ENCODE results near the gene MRM1.

The MRM1 gene, protein sequence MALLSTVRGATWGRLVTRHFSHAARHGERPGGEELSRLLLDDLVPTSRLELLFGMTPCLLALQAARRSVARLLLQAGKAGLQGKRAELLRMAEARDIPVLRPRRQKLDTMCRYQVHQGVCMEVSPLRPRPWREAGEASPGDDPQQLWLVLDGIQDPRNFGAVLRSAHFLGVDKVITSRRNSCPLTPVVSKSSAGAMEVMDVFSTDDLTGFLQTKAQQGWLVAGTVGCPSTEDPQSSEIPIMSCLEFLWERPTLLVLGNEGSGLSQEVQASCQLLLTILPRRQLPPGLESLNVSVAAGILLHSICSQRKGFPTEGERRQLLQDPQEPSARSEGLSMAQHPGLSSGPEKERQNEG

DNA sequence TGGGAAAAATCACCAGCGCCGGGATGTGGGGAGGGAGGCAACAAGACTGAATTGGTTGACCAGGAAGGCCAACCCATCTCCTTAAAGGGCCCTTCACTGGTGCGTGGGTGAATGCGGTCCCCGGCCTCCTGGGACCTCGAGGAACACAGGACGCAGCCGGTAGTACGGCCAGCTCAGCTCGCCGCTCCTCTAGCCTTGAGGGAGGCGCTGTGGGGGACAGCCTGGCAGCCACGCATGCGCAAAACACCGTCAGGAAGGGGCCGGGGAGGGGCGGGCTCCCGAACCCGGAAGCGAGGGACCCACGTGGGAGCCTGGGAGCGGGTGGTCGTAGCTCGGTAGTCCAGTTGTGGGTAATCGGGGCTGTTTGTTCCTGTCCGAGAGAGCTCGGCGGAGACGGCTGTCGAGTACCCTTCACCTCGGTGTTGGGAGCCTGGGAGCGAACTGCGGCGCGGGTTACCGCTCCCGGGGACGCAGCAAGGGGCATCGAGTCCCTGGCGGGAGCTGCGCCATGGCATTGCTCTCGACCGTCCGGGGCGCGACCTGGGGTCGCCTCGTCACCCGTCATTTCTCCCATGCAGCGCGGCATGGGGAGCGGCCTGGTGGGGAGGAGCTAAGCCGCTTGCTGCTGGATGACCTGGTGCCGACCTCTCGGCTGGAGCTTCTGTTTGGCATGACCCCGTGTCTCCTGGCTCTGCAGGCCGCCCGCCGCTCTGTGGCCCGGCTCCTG, at the start of gene MRM1:
Gene MRM1 (plus strand): TSS at position 281 of the 727 bp plus-strand sequence. CDS start 228 bp downstream, at position 509.
- ATAC-seq = peak; percentile 89
- peak within 1 kb of the TSS; percentile 95 for H3K27ac Mint-ChIP-seq
- H3K9me3 Mint-ChIP-seq = no peaks in the 10 kb centered on the region
- H3K4me3 Mint-ChIP-seq = peak within 1 kb of the TSS; percentile 83
- peaks cover 52% of the 10 kb centered on the region for H3K4me1 Mint-ChIP-seq
- H3K36me3 Mint-ChIP-seq = peaks cover 30% of the 10 kb centered on the region
- DNase-seq (ENCODE audit: low spot score in 2 of 2) = peak; percentile 78 to 94

DNA sequence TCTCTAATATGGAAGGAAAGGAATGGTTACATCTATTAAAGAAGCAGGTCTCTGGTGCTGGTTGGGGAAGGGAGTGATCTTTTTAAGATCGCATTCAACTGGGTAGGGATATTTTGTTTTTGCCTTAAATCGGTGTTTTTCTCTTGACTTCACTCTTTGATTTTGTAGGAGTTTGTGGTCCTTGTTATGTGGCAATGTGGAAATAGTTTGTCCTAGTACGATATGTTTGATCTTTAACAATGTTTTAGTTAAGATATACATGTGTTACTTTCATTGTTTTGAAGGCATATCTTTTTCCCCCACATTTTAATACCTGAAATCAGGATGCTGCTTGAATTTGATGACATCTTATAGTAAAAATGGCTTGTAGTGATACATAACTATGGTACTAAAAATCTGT, 47.9 kb upstream of the MRM1 start:
- H3K4me1 Mint-ChIP-seq = peaks cover 37% of the 10 kb centered on the region
- no peak for DNase-seq (ENCODE audit: low spot score in 2 of 2)
- no peak overlapping the region for H3K4me3 Mint-ChIP-seq
- no peak for ATAC-seq
- peaks cover 100% of the 10 kb centered on the region for H3K36me3 Mint-ChIP-seq
- no peak overlapping the region for H3K27ac Mint-ChIP-seq
- H3K9me3 Mint-ChIP-seq = no peaks in the 10 kb centered on the region

DNA sequence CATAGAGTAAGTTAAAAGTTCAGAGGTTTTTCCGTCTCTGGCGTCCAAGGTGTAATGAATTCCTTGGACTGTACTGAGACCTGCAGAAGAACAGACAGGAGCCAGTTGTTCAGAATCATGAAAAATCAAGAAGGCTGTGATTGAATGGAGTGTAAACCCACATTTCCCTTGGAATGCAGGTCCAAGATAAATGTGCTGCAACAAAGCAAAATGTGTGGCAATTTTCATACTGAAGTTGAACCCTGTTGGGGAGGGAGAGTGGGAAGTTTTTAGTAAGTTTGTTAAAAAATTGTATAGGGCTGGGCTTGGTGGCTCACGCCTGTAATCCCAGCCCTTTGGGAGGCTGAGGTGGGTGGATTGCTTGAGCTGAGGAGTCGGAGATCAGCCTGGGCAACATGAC, 35.3 kb upstream of the MRM1 start:
- DNase-seq (ENCODE audit: low spot score in 2 of 2) = no peak
- Mint-ChIP-seq H3K9me3 (no peaks in the 10 kb centered on the region), H3K27ac (no peak overlapping the region), H3K36me3 (peaks cover 100% of the 10 kb centered on the region), H3K4me1 (peaks cover 12% of the 10 kb centered on the region), H3K4me3 (no peak overlapping the region)
- ATAC-seq = no peak

DNA sequence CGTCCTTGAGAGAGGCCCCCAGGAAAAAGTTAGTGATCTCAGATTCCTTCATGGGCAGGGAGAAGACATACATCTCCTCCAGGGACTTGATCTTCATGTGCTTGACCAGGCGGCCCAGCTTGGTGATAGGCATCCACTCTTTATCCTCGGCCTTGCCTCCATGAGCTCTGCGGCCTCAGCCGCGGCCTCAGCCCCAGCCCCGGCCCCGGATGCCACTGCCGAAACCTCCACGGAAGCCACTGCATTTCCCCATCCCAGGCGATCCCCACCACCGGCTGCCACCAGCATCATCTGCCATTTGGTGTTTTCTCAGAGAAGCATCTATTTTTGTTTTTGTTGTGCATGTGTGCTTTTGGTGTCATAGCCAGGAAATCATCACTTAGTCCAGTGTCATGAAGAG, 26.4 kb upstream of the MRM1 start:
- no peak overlapping the region for H3K27ac Mint-ChIP-seq
- no peaks in the 10 kb centered on the region for H3K9me3 Mint-ChIP-seq

DNA sequence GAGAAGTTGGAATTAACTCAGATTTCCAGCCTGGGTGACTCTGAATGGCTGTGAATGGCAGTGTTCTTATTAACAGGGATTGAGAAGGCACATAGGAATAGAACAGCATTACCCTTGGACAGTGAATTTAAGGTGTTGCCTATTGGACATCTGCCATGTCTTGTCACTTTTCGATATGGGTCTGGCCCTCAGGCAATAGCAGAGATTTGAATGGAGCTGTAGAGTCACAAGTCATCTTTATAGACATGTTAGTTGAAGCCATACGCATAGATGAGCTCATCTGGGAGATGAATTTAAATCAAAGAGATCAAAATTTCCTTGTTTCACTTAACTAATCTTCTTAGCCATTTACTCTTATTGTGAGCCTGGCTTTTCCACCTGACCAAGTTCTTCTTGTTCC, 24.6 kb upstream of the MRM1 start:
- DNase-seq (ENCODE audit: low spot score in 2 of 2) = no peak

More for the DNA sequence above, 26.4 kb upstream of the MRM1 start:
- Mint-ChIP-seq H3K4me3 (no peak overlapping the region), H3K36me3 (peaks cover 96% of the 10 kb centered on the region), H3K4me1 (peaks cover 9% of the 10 kb centered on the region)
- DNase-seq (ENCODE audit: low spot score in 2 of 2) (no peak), ATAC-seq (no peak)

DNA sequence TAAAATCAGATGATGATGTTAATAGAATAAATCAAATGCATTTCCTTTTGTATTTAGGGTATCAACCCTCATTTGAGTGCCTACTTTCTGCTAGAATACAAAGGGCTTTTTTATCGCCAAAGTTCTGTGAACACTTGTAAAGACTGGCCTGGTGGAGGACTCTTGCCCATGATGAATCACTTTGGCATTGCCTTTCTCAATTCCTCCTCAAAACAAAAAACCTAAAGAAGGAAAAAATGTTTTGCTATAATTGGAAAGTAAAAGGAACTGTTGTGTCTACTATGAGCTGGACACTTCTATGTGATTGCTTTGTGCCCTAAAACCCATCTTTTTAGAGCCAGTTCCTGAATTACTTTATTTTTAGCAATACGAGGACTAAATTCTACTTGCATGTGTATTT, 22.7 kb upstream of the MRM1 start:
- DNase-seq (ENCODE audit: low spot score in 2 of 2) = no peak
- H3K4me1 Mint-ChIP-seq = peaks cover 9% of the 10 kb centered on the region
- H3K9me3 Mint-ChIP-seq = no peaks in the 10 kb centered on the region
- no peak overlapping the region for H3K27ac Mint-ChIP-seq
- no peak overlapping the region for H3K4me3 Mint-ChIP-seq
- no peak for ATAC-seq
- peaks cover 96% of the 10 kb centered on the region for H3K36me3 Mint-ChIP-seq

More for the DNA sequence above, 24.6 kb upstream of the MRM1 start:
- Mint-ChIP-seq H3K36me3 (peaks cover 96% of the 10 kb centered on the region), H3K4me3 (no peak overlapping the region), H3K9me3 (no peaks in the 10 kb centered on the region), H3K4me1 (peaks cover 9% of the 10 kb centered on the region), H3K27ac (no peak overlapping the region)
- ATAC-seq = no peak

DNA sequence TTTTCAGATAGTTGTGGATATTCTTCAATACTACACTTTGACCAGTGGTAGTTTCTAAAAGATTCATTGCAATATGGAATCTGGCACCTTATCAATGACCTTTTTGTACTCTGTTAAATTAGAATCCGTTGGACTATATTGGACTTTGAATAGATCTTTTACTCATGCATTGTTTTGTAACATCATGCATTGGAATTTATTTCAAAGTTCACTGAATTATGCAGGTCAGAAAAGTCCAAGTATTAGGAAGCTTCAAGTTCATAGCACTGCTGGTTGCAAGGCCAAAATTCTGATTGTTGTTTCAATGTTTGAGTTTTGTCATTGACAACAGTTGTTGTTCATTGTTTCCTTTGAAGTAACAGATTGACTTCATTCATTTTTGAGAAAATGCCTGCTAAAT, 17.6 kb upstream of the MRM1 start:
- Mint-ChIP-seq H3K9me3 (no peaks in the 10 kb centered on the region), H3K4me1 (no peaks in the 10 kb centered on the region), H3K36me3 (peaks cover 100% of the 10 kb centered on the region), H3K27ac (no peak overlapping the region), H3K4me3 (no peak overlapping the region)
- ATAC-seq (no peak), DNase-seq (ENCODE audit: low spot score in 2 of 2) (no peak)

DNA sequence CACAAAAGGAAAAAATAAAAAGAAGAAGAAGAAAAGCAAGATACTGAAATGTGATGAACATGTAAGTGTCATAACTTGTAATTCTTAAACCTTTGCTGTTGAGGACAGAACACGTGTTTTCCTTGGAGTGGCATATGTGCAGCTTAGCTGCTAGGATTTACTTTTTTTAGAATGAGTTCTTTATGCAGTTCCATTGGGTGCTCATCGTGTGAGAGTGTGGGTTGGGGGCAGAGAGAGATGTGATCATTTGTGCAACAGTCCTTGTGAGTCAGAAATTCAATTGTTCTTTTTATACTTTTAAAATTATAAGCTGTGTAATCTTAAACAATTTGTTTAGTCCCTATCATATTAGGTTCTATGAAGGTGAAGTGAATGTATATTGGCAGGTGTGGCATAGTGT, 15.2 kb upstream of the MRM1 start:
- H3K9me3 Mint-ChIP-seq = no peaks in the 10 kb centered on the region
- ATAC-seq (no peak), DNase-seq (ENCODE audit: low spot score in 2 of 2) (no peak)
- peaks cover 12% of the 10 kb centered on the region for H3K4me1 Mint-ChIP-seq
- no peak overlapping the region for H3K4me3 Mint-ChIP-seq
- no peak overlapping the region for H3K27ac Mint-ChIP-seq
- H3K36me3 Mint-ChIP-seq = peaks cover 91% of the 10 kb centered on the region

DNA sequence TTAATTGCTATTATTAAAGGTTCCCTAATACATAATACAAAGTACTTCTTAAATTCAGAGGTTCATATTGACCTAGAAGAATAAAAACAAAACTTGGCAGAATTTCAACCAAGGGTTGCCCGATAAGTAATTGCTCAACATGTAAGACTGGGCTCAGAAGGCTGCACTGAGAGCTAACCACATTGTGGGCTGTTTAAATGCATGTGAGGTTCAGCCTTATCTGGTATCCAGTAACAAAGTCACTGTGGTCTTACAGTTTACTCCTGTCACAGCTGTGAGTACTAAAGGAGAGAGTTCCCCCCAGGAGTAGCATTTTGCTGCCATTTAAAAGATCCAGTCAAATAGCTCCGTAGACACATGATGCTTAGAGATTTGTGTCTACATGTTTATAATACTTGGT, 11.3 kb upstream of the MRM1 start:
- no peak for DNase-seq (ENCODE audit: low spot score in 2 of 2)
- H3K4me1 Mint-ChIP-seq = peaks cover 37% of the 10 kb centered on the region
- no peaks in the 10 kb centered on the region for H3K9me3 Mint-ChIP-seq
- H3K4me3 Mint-ChIP-seq = no peak overlapping the region
- peak; percentile 61 for ATAC-seq
- peaks cover 61% of the 10 kb centered on the region for H3K36me3 Mint-ChIP-seq
- H3K27ac Mint-ChIP-seq = peak overlapping the region; percentile 53

DNA sequence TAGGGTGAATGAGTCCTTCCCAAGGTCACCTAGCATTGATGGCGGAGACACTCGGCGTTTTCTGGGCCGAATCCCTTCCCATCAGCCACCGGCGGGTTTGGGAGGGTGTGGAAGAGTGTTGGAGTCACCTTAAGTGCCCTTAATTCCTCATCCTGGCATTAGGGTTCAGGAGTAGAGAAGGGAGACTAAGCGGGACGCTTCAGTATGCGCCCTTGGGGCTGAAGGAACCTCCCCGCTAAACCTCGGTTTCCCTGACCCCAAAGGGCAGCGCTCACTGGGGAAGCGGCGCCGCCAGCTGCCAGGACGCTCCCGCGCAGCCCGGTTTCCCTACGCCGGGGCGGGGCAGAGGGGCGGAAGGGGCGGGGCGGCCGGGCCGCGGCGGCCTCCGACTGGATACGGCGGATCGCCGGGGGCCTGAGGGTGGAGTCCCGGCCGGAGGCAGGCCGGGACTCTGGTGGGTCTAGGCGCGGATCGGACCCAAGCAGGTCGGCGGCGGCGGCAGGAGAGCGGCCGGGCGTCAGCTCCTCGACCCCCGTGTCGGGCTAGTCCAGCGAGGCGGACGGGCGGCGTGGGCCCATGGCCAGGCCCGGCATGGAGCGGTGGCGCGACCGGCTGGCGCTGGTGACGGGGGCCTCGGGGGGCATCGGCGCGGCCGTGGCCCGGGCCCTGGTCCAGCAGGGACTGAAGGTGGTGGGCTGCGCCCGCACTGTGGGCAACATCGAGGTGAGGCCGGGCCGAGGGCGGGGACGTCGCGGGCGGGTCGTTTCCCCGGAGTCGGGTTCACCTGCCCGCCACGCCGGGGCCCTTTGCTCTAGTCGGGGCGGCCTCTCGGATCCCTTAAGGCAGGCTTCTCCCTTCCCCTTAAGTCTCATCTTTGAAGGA, 9.7 kb upstream of the MRM1 start, which contains the start of gene DHRS11:
Gene DHRS11 (plus strand): TSS at position 446 of the 882 bp plus-strand sequence. CDS start 131 bp downstream, at position 577.
- Mint-ChIP-seq H3K9me3 (no peaks in the 10 kb centered on the region), H3K36me3 (peaks cover 52% of the 10 kb centered on the region), H3K27ac (peak within 1 kb of the TSS; percentile 80), H3K4me1 (peaks cover 37% of the 10 kb centered on the region), H3K4me3 (peak within 1 kb of the TSS; percentile 69)
- DNase-seq (ENCODE audit: low spot score in 2 of 2) (peak; percentile 66 to 84), ATAC-seq (peak; percentile 93)

DNA sequence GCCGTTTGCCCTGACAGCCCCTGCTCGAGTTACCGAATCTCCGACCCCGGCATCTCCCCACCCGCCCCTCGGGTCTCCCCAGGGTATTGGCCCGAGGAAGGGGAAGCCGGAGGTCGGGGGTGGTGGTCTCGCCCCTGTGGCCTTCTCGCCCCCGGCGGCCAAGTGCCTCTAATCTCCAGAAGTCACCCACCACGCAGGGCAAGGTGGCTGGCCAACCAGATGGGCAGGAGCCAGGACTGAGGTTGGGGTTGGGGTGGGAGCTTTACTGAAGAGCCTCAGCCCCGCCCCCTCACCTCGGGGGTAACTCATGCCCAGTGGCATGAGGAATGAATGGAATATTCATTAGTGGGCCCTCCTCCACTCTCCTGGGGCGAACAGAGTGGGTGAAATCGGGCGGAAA, 9.1 kb upstream of the MRM1 start:
- Mint-ChIP-seq H3K9me3 (no peaks in the 10 kb centered on the region), H3K27ac (peak overlapping the region; percentile 80), H3K4me1 (peaks cover 39% of the 10 kb centered on the region), H3K36me3 (peaks cover 46% of the 10 kb centered on the region), H3K4me3 (peak overlapping the region; percentile 69)
- no peak for ATAC-seq
- DNase-seq (ENCODE audit: low spot score in 2 of 2) = no peak

DNA sequence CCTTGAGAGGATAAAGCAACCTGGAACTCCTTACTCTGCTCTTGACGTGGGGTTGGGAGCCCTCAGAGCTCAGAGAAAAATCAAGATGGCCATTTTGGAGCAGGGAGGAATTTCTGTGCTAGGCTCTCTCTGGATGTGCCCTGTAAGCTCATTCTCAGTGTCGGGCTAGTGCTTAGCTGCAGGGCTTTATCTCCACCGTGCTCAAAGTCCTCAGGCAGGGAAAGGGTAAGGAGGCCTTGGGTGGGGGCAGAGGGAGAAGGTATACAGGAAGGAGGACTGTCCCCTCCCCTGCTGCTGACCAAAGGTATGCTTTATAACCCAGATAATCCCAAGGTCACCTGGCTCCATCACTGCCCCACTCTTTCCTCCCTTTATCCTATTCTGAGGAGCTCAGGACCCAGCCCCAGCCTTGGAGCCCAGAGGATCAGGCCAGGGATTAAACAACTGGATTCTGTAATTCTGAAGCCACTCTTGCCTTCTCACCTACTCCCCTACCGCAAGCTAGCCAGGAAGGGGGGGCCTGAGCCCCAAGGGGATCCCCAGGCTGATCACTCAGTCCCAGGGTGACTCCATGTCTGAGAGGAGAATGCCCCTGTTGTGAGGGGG, 8.6 kb upstream of the MRM1 start:
- peaks cover 43% of the 10 kb centered on the region for H3K4me1 Mint-ChIP-seq
- peaks cover 41% of the 10 kb centered on the region for H3K36me3 Mint-ChIP-seq
- ATAC-seq = no peak
- H3K27ac Mint-ChIP-seq = peak overlapping the region; percentile 80
- DNase-seq (ENCODE audit: low spot score in 2 of 2) = no peak
- peak overlapping the region; percentile 69 for H3K4me3 Mint-ChIP-seq
- H3K9me3 Mint-ChIP-seq = no peaks in the 10 kb centered on the region

DNA sequence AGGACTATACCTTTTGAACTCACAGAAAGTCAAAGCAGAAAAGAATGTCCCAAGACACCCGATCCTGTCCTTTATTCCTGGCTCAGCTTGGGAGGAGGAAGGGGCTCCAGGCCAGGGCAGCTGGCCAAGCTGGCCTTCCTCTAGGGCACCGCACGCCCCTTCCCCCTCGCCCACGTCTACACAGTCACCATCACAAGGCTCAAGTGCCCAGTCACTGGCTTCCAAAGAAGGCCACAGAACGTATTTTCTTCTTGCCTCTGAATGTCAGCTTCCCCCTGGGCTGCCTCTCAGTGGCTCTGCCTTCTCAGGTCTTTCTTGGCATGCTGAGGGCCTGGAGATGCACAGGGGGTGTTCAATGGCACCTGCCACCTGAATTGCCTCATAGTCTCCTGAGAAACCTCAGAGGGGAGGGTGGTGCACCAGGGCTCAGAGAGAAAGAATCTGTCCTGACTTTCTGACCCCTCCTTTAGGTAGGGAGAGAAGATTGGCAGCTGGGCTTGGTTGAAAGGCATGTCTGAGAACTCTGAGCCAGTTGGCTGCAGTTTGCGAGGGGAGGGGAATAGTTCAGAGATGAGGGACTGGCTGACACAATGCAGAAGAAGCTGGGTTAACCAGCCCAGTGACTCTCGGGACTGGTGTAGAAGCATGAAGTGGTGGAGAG, 7.6 kb upstream of the MRM1 start:
- DNase-seq (ENCODE audit: low spot score in 2 of 2) = no peak
- ATAC-seq = no peak
- Mint-ChIP-seq H3K36me3 (peaks cover 31% of the 10 kb centered on the region), H3K9me3 (no peaks in the 10 kb centered on the region), H3K4me3 (no peak overlapping the region), H3K27ac (no peak overlapping the region), H3K4me1 (peaks cover 43% of the 10 kb centered on the region)

DNA sequence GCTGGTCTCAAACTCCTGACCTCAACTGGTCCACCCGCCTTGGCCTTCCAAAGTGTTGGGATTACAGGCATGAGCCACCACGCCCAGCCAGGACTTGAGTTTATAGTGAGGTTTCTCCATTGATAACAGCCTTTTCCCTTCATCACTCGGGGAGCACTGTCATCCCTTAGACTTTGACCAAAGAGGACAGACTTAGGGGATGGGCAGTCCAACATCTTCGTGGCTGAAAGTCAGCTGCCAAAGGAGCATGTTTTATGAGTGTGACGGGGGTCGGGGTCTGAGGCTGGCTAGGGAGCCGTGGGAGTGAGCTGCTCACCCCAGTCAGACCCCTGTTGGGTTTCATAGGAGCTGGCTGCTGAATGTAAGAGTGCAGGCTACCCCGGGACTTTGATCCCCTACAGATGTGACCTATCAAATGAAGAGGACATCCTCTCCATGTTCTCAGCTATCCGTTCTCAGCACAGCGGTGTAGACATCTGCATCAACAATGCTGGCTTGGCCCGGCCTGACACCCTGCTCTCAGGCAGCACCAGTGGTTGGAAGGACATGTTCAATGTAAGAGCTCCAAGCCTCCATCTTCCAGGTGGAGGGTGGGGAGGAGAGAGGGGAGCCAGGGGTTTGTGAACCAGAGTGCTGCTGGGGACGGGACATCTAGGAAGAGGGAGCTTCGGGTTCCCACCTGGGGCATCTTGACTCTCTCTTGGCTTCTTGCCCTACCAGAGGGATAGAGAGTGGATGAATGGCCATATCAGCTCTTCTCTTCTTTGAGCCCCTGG, 6.6 kb upstream of the MRM1 start:
- H3K9me3 Mint-ChIP-seq = no peaks in the 10 kb centered on the region
- H3K27ac Mint-ChIP-seq = no peak overlapping the region
- no peak overlapping the region for H3K4me3 Mint-ChIP-seq
- DNase-seq (ENCODE audit: low spot score in 2 of 2) = no peak
- peaks cover 43% of the 10 kb centered on the region for H3K4me1 Mint-ChIP-seq
- peaks cover 21% of the 10 kb centered on the region for H3K36me3 Mint-ChIP-seq
- no peak for ATAC-seq
